Liver (tissue), 9 donors: ENCODE measurements around the gene IRAK4. TPM values are rescaled to one million over a fixed set of nuclear protein-coding genes. Genes with fewer than 3 reads are reported as not detected.

Experiments
- DNase-seq: peaks from one replicate; pipeline ENCODE4 v3.0.0-alpha.2; 2017; ENCODE audit warnings: low spot score
- H3K27ac ChIP-seq, 2 donors: one replicate each; pipeline ENCODE4 v1.7.0; 2013; ENCODE audit warnings: inconsistent platforms in 2 of 2, low read length in 2 of 2, control low read depth in 1 of 2, low read depth in 1 of 2, mild to moderate bottlenecking in 1 of 2
- H3K27me3 ChIP-seq, 4 donors: one replicate each; pipeline versions ENCODE4 v1.6.1 to v1.7.0; 2013; ENCODE audit warnings: low read length in 3 of 4, inconsistent platforms in 1 of 4, mild to moderate bottlenecking in 1 of 4, moderate library complexity in 1 of 4; ENCODE audit not compliant: control insufficient read depth in 4 of 4, insufficient read depth in 4 of 4
- H3K36me3 ChIP-seq, 4 donors: one replicate each; pipeline versions ENCODE4 v1.6.1 to v1.7.0; 2013; ENCODE audit warnings: low read length in 3 of 4, mild to moderate bottlenecking in 3 of 4, low read depth in 1 of 4, moderate library complexity in 1 of 4; ENCODE audit not compliant: control insufficient read depth in 4 of 4, insufficient read depth in 3 of 4
- H3K4me1 ChIP-seq, 4 donors: one replicate each; pipeline versions ENCODE4 v1.6.1 to v1.7.0; 2013; ENCODE audit warnings: low read length in 3 of 4, mild to moderate bottlenecking in 3 of 4, moderate library complexity in 1 of 4; ENCODE audit not compliant: control insufficient read depth in 4 of 4, insufficient read depth in 4 of 4
- H3K4me3 ChIP-seq, 3 donors: one replicate each; pipeline versions ENCODE4 v1.6.1 to v1.7.0; 2013; ENCODE audit warnings: low read length in 3 of 3, control low read depth in 1 of 3, low read depth in 1 of 3, mild to moderate bottlenecking in 1 of 3
- H3K9ac ChIP-seq, 2 donors: one replicate each; pipeline ENCODE4 v1.7.0; 2013; ENCODE audit warnings: low read length in 2 of 2, mild to moderate bottlenecking in 2 of 2, moderate library complexity in 2 of 2, control low read depth in 1 of 2, low read depth in 1 of 2
- H3K9me3 ChIP-seq, 4 donors: one replicate each; pipeline versions ENCODE4 v1.6.1 to v1.7.0; 2013; ENCODE audit warnings: low read length in 3 of 4; ENCODE audit not compliant: control insufficient read depth in 4 of 4
- CTCF ChIP-seq: fragments of 150-350 bp; IDR thresholded peaks from 2 replicates; pipeline ENCODE4 v1.5.1; 2017; ENCODE audit warnings: improper control_type of control experiment, low read depth, low read length; ENCODE audit not compliant: missing input control
- EGR1 ChIP-seq, 2 donors: IDR thresholded peaks; 2 replicates each; pipeline ENCODE4 v1.6.1; 2016 to 2018; ENCODE audit warnings: antibody characterized with exemption in 2 of 2, low read depth in 2 of 2
- FOXA1 ChIP-seq: IDR thresholded peaks from 2 replicates; pipeline ENCODE4 v1.6.1; 2016; ENCODE audit warnings: antibody characterized with exemption
- FOXA2 ChIP-seq: IDR thresholded peaks from 2 replicates; pipeline ENCODE4 v1.6.1; 2016; ENCODE audit warnings: antibody characterized with exemption
- GABPA ChIP-seq, 2 donors: IDR thresholded peaks in 1 of 2; conservative IDR thresholded peaks in 1 of 2; 2 replicates each; pipeline ENCODE4 v1.6.1; 2016; ENCODE audit warnings: antibody characterized with exemption in 2 of 2, mild to moderate bottlenecking in 1 of 2, moderate library complexity in 1 of 2
- HNF4G ChIP-seq: IDR thresholded peaks from 2 replicates; pipeline ENCODE4 v1.6.1; 2016; ENCODE audit warnings: antibody characterized with exemption
- JUND ChIP-seq, 2 donors: IDR thresholded peaks; 2 replicates each; pipeline ENCODE4 v1.6.1; 2016; ENCODE audit warnings: antibody characterized with exemption in 2 of 2
- MAX ChIP-seq: IDR thresholded peaks from 2 replicates; pipeline ENCODE4 v1.6.1; 2016; ENCODE audit warnings: antibody characterized with exemption
- NR2F2 ChIP-seq: IDR thresholded peaks from 2 replicates; pipeline ENCODE4 v1.6.1; 2016; ENCODE audit warnings: antibody characterized with exemption
- RAD21 ChIP-seq, 2 donors: IDR thresholded peaks; 2 replicates each; pipeline ENCODE4 v1.6.1; 2016; ENCODE audit warnings: antibody characterized with exemption in 2 of 2, mild to moderate bottlenecking in 2 of 2
- RXRA ChIP-seq, 2 donors: IDR thresholded peaks; 2 replicates each; pipeline ENCODE4 v1.6.1; 2017 to 2018; ENCODE audit warnings: antibody characterized with exemption in 2 of 2, mild to moderate bottlenecking in 1 of 2
- SP1 ChIP-seq: IDR thresholded peaks from 2 replicates; pipeline ENCODE4 v1.6.1; 2018; ENCODE audit warnings: antibody characterized with exemption, mild to moderate bottlenecking
- TAF1 ChIP-seq: conservative IDR thresholded peaks from 2 replicates; pipeline ENCODE4 v1.6.1; 2016; ENCODE audit warnings: antibody characterized with exemption, mild to moderate bottlenecking
- YY1 ChIP-seq: IDR thresholded peaks from 2 replicates; pipeline ENCODE4 v1.6.1; 2016; ENCODE audit warnings: antibody characterized with exemption, mild to moderate bottlenecking
- ZBTB33 ChIP-seq: IDR thresholded peaks from 2 replicates; pipeline ENCODE4 v1.6.1; 2016; ENCODE audit warnings: antibody characterized with exemption
- WGBS: extraction: QIAGEN DNeasy Blood & Tissue Kit; methylation state at CpG from one replicate; pipeline ENCODE4 v1.1.7; 2013; 5-methylcytosine and 5-hydroxymethylcytosine counted together
- polyA plus RNA-seq, 2 donors: library from polyadenylated mRNA; stranded (reverse) in 1 of 2; unstranded in 1 of 2; fragments of 200-250 nt in 1 of 2; fragments of >200 nt in 1 of 2; fragmentation: Nextera tagmentation in 1 of 2; extraction: Ambion mirVana in 1 of 2; gene quantifications; one replicate each; pipeline versions ENCODE4 v1.2.1 to v1.2.3, GENCODE V29; 2013 to 2015
- total RNA-seq, 2 donors: library from RNA; depleted of rRNA; stranded (reverse); fragments of >200 nt; gene quantifications; one replicate each; pipeline ENCODE4 v1.2.3, GENCODE V29; 2014
- TF ChIP-seq, protein P1 (sequence below): IDR thresholded peaks from 2 replicates; pipeline ENCODE4 v1.6.1; 2016; ENCODE audit warnings: antibody characterized with exemption
- donor health status: healthy.
- donor health status: healthy.
- donor health status: healthy.
- donor health status: healthy.
- donor health status: healthy.

The IRAK4 gene
- total and polyA plus RNA-seq, 4 donors, result 5.0 to 19.1 (median 7.7) TPM

DNA sequence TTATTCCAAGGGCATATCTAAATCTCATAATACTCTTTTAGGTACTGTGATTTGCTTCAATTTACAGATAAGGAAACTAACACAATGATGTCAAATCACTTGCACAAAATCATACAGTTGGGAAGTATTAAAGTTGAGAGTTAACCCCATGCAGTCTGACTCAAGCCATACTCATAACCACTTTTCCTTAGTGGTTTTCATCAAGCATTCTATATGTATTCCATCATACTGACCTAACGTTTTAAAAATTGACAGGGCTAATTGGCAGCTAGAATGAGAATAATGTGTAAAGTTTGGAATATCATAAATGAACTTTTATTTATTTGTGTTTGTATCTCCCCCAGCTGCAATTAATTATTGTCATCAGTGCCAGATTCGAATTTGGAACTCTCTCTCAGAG is 21.1 kb upstream of the IRAK4 start:
- H3K4me1 ChIP-seq, result no peaks in the 10 kb centered on the region
- peaks cover 1 to 16% (median 8%) of the 10 kb centered on the region in 4 donors for H3K36me3 ChIP-seq
- DNase-seq, result no peak
- H3K9ac ChIP-seq, result no peak overlapping the region
- TF ChIP-seq HNF4G, result no peak
- TF ChIP-seq FOXA1, result no peak
- H3K4me3 ChIP-seq, result no peak overlapping the region
- no peaks in the 10 kb centered on the region for H3K9me3 ChIP-seq
- no peaks in the 10 kb centered on the region for H3K27me3 ChIP-seq
- no peak overlapping the region for H3K27ac ChIP-seq
- WGBS, result 80% methylated on average over 2 of the region's 2 CpGs

DNA sequence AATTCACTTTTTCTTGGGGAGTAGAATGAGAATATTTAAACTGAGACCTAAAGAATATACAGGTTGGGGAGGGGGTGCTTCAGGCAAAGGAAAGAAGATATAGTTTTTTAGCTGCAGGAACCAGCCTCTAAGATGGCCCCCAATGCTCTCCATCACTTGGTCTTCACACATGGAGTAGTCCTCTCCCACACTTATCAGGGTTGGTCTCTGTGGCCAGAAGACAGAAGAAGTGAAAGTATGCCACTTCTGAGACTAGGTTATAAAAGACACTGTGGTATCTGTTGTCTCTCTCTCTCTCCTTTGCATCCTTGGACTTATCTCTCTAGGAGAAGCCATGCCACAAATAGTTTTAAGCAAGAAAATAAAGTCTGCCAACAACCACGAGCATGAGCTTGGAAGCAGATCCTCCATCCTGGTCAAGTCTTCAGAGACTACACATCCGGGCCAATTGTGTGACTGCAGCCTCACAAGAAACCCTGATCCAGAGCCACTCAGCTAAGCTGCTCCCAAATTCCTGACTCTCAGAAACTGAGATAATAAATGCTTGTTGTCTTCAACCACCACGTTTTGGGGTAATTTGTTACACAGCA is 18.1 kb upstream of the IRAK4 start:
- 81% methylated on average over 3 of the region's 3 CpGs for WGBS

GRCh38 chr12:43742106-43742505 is 16.6 kb upstream of the IRAK4 start:
- TF ChIP-seq YY1 (no peak), EGR1 (IDR thresholded peaks at IDR 0.05; ENCODE audit: low read depth in 2 of 2) (no peak), RAD21 (IDR thresholded peaks at IDR 0.05) (no peak), GABPA (IDR thresholded peaks at IDR 0.05 in 1 of 2, conservative IDR thresholded peaks at IDR 0.05 in 1 of 2) (no peak), MAX (no peak)
- no peaks in the 10 kb centered on the region for H3K27me3 ChIP-seq
- H3K36me3 ChIP-seq, result peaks cover 7 to 25% (median 12%) of the 10 kb centered on the region in 4 donors
- no peaks in the 10 kb centered on the region for H3K4me1 ChIP-seq
- H3K4me3 ChIP-seq, result no peak overlapping the region
- H3K9ac ChIP-seq, result no peak overlapping the region
- H3K27ac ChIP-seq, result no peak overlapping the region
- no peak for DNase-seq
- H3K9me3 ChIP-seq, result no peaks in the 10 kb centered on the region

More for the DNA sequence above, 18.1 kb upstream of the IRAK4 start:
- TF ChIP-seq YY1 (no peak), HNF4G (no peak), JUND (IDR thresholded peaks at IDR 0.05) (no peak), MAX (no peak)
- Histone ChIP-seq H3K4me3 (no peak overlapping the region), H3K4me1 (no peaks in the 10 kb centered on the region), H3K27me3 (no peaks in the 10 kb centered on the region), H3K27ac (no peak overlapping the region), H3K9me3 (no peaks in the 10 kb centered on the region), H3K9ac (no peak overlapping the region), H3K36me3 (peaks cover 7 to 25% (median 13%) of the 10 kb centered on the region in 4 donors)
- no peak for DNase-seq

DNA sequence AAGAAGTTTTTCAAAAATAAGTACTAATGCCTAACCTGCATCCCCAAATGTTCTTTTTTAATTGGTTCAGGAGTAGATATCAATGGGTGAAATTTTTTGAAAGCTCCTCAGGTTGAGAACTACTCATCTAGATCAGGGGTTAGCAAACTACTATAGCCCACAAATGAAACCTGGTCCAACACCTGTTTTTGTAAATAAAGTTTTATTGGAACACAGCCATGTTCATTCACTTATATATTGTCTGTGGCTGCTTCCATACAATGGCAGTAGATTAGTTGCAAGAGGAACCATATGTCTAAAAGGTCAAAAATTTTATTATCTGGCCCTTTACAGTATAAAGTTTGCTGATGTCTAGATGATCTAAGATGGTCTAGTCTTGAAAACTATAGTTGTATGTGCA is 13.9 kb upstream of the IRAK4 start:
- no peak overlapping the region for H3K4me3 ChIP-seq

More for the DNA sequence above, 13.9 kb upstream of the IRAK4 start:
- Histone ChIP-seq H3K36me3 (peaks cover 7 to 18% (median 12%) of the 10 kb centered on the region in 4 donors), H3K27me3 (no peaks in the 10 kb centered on the region), H3K4me1 (no peaks in the 10 kb centered on the region), H3K27ac (no peak overlapping the region), H3K9me3 (no peaks in the 10 kb centered on the region), H3K9ac (no peak overlapping the region)
- no peak for DNase-seq
- TF ChIP-seq EGR1 (IDR thresholded peaks at IDR 0.05; ENCODE audit: low read depth in 2 of 2), result no peak
- TF ChIP-seq RAD21 (IDR thresholded peaks at IDR 0.05), result no peak
- no peak for TF ChIP-seq TAF1
- TF ChIP-seq NR2F2, result no peak
- TF ChIP-seq CTCF, result no peak
- no peak for TF ChIP-seq SP1
- TF ChIP-seq MAX, result no peak
- TF ChIP-seq, protein P1, sequence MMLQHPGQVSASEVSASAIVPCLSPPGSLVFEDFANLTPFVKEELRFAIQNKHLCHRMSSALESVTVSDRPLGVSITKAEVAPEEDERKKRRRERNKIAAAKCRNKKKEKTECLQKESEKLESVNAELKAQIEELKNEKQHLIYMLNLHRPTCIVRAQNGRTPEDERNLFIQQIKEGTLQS, result no peak
- TF ChIP-seq ZBTB33, result no peak
- no peak for TF ChIP-seq FOXA1
- no peak for TF ChIP-seq RXRA (IDR thresholded peaks at IDR 0.05)
- no peak for TF ChIP-seq FOXA2
